Measurements from ENCODE around the gene ATCAY. TPM values are rescaled to one million over a fixed set of nuclear protein-coding genes. Genes with fewer than 3 reads are reported as not detected.

ATCAY gene
- total RNA-seq, 1 experiment from 2014 or later: not detected

GRCh38 chr19:3959766-3960131 is 79.3 kb downstream of the ATCAY start:
- Histone ChIP-seq H3F3A (ENCODE audit: low read length, unreplicated experiment) (no peaks in the 10 kb centered on the region), H3K36me3 (ENCODE audit: low read depth, low read length) (no peaks in the 10 kb centered on the region; the same call in 1 of the 2 replicates), H3K79me2 (ENCODE audit: low read length) (no peaks in the 10 kb centered on the region), H3K4me3 (ENCODE audit: low read length) (no peak overlapping the region), H4K20me1 (ENCODE audit: low read length) (no peaks in the 10 kb centered on the region), H3K27me3 (ENCODE audit: low read length) (no peaks in the 10 kb centered on the region), H3K9me2 (replicated peaks; ENCODE audit: low read length) (no peaks in the 10 kb centered on the region), H3K4me1 (ENCODE audit: insufficient read depth, low read length) (no peaks in the 10 kb centered on the region), H3K9ac (ENCODE audit: low read length) (no peak overlapping the region), H3K9me3 (ENCODE audit: low read length) (no peaks in the 10 kb centered on the region), H2AFZ (ENCODE audit: low read length) (no peak overlapping the region), H3K4me2 (ENCODE audit: low read length) (no peak overlapping the region), H3K27ac (ENCODE audit: low read length) (no peak overlapping the region)
- BruUV-seq (replicated peaks): no TSS peak
- no peak for ATAC-seq
- DNase-seq: no peak
- ChIA-PET POLR2A (ENCODE audit: unreplicated experiment) (no interaction called here), CTCF (no interaction called here)
- no peak for TF ChIP-seq EZH2 (IDR thresholded peaks at IDR 0.05; ENCODE audit: low read length, unreplicated experiment)
- no peak for TF ChIP-seq EZH2phosphoT487 (IDR thresholded peaks at IDR 0.05; ENCODE audit: borderline replicate concordance, low read length)
- no peak for TF ChIP-seq CTCF (conservative IDR thresholded peaks at IDR 0.05; ENCODE audit: low read depth, low read length)
- intact Hi-C loops (cut with micrococcal nuclease): no loop called here

DNA sequence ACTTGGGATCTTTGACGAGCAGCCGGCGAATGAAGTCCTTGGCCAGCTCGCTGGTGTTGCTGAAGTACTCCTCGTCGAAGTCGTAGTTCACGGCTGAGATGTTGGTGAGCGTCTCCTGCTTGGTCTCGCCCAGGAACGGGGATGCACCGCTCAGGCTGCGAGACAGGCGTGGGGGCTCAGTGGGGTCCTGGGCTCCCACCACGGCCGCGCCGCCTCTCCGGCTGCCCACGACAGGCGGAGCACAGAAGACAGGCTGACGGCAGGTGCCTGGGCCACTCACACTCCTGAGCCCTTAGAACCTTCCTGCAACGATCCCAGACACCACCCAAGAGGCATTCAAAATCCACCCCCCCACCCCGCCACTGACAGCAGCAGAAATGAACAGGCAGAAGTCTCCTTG is 80.5 kb downstream of the ATCAY start:
- intact Hi-C loops (cut with micrococcal nuclease): no loop called here
- H3K79me2 ChIP-seq (ENCODE audit: low read length): peaks cover 5% of the 10 kb centered on the region; the same call in 1 of the 2 replicates

More for the DNA sequence above, 80.5 kb downstream of the ATCAY start:
- Histone ChIP-seq H4K20me1 (ENCODE audit: low read length) (no peaks in the 10 kb centered on the region), H3K9me2 (replicated peaks; ENCODE audit: low read length) (no peaks in the 10 kb centered on the region), H3K9me3 (ENCODE audit: low read length) (no peaks in the 10 kb centered on the region), H3K36me3 (ENCODE audit: low read depth, low read length) (no peaks in the 10 kb centered on the region; the same call in 1 of the 2 replicates), H3K4me3 (ENCODE audit: low read length) (no peak overlapping the region), H3K4me1 (ENCODE audit: insufficient read depth, low read length) (no peaks in the 10 kb centered on the region), H3K4me2 (ENCODE audit: low read length) (no peak overlapping the region), H3F3A (ENCODE audit: low read length, unreplicated experiment) (no peaks in the 10 kb centered on the region), H3K27ac (ENCODE audit: low read length) (no peak overlapping the region), H2AFZ (ENCODE audit: low read length) (no peak overlapping the region), H3K27me3 (ENCODE audit: low read length) (no peaks in the 10 kb centered on the region), H3K9ac (ENCODE audit: low read length) (no peak overlapping the region)
- no peak for TF ChIP-seq EZH2 (IDR thresholded peaks at IDR 0.05; ENCODE audit: low read length, unreplicated experiment)
- TF ChIP-seq CTCF (conservative IDR thresholded peaks at IDR 0.05; ENCODE audit: low read depth, low read length): no peak
- no peak for TF ChIP-seq EZH2phosphoT487 (IDR thresholded peaks at IDR 0.05; ENCODE audit: borderline replicate concordance, low read length)
- CTCF ChIA-PET: no interaction called here
- POLR2A ChIA-PET (ENCODE audit: unreplicated experiment): no interaction called here
- ATAC-seq (no peak), DNase-seq (no peak)
- BruUV-seq (replicated peaks): no TSS peak
